ENCODE results near the gene GRID2IP. TPM values are rescaled to one million over a fixed set of nuclear protein-coding genes. Genes with fewer than 3 reads are reported as not detected.

The GRID2IP gene
- total and polyA plus RNA-seq, 2 donors, result 0.13 to 0.32 TPM

GRCh38 chr7:6500691-6501090 lies 50.6 kb downstream of the GRID2IP start:
- 83% methylated on average over 1 of the region's 1 CpG for WGBS
- no peak for DNase-seq (ENCODE audit: extremely low spot score)
- Histone ChIP-seq H3K4me3 (ENCODE audit: low read depth, low read length) (no peak overlapping the region), H3K36me3 (ENCODE audit: insufficient read depth) (no peaks in the 10 kb centered on the region), H3K4me1 (ENCODE audit: insufficient read depth) (no peaks in the 10 kb centered on the region), H3K27ac (ENCODE audit: low read depth) (no peak overlapping the region)

DNA sequence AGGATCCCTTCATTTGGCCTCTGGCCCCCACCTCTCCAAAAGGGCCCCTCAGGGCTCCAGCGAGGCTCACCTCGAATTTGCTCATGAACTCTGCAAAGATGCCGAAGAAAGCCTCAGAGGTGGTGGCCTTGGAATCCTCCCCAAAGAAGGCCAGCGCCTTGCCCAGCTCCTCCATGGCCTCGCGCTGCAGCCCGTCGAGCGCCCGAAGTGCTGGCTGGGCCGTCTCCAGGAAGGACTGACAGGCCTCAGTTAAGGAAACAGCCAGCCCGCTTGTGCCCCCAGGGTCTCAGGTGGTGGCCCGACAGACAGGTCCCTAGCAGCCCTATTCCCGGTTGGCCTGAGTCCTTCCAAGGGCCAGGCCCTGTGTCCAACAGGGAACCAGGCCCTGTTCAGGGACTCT lies 53.3 kb downstream of the GRID2IP start:
- DNase-seq (ENCODE audit: extremely low spot score), result no peak
- Histone ChIP-seq H3K27ac (ENCODE audit: low read depth) (no peak overlapping the region), H3K36me3 (ENCODE audit: insufficient read depth) (no peaks in the 10 kb centered on the region), H3K4me3 (ENCODE audit: low read depth, low read length) (no peak overlapping the region), H3K4me1 (ENCODE audit: insufficient read depth) (no peaks in the 10 kb centered on the region)
- 85% methylated on average over 14 of the region's 14 CpGs for WGBS

- no peak overlapping the region for H3K27ac ChIP-seq (ENCODE audit: low read depth)
- DNase-seq (ENCODE audit: extremely low spot score), result no peak
- WGBS, result 95% methylated on average over 14 of the region's 14 CpGs
- no peaks in the 10 kb centered on the region for H3K36me3 ChIP-seq (ENCODE audit: insufficient read depth)
- H3K4me3 ChIP-seq (ENCODE audit: low read depth, low read length), result no peak overlapping the region
- H3K4me1 ChIP-seq (ENCODE audit: insufficient read depth), result no peaks in the 10 kb centered on the region
These were observed 53.7 kb downstream of the GRID2IP start for GRCh38 chr7:6497637-6497905.

DNA sequence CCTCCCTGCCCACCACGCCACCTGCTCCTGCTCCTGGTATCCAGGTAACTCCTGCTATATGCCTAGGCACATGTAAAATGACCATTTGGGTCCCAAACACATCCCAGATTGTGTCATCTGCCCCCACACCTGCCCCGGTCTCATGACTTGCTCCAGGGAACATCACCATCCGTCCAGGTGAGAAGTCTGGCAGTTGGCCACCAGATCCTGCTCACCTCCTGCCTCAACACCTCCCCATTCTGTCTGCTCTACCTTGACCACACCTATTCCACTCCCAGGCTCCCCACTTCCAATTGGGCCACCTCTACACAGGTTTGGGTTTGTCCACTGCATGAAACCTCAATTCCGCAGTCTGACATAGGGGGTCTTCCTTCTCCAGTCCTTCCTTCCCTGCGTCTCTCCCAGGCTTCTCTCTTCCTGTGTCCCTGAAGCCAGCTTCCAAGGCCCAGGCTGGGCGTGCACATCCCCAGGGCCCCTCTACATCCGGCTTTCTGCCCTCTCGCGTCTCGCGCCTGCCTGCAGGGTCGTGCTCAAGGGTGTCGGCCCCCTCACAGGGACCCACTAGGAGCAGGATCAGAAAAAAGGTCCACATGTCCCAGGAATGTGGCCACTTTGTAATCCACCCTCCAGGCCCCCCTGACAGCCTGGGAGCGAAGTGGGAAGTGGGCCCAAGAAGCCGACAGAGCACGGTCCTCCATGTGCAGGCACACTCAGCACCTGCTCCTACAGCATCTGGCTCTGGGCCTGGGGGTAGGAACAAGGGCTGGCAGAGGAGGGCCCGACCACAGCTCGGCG lies 54.2 kb downstream of the GRID2IP start:
- 79% methylated on average over 19 of the region's 19 CpGs for WGBS
- Histone ChIP-seq H3K4me3 (ENCODE audit: low read depth, low read length) (no peak overlapping the region), H3K4me1 (ENCODE audit: insufficient read depth) (no peaks in the 10 kb centered on the region), H3K36me3 (ENCODE audit: insufficient read depth) (no peaks in the 10 kb centered on the region), H3K27ac (ENCODE audit: low read depth) (no peak overlapping the region)
- no peak for DNase-seq (ENCODE audit: extremely low spot score)

- H3K27ac ChIP-seq (ENCODE audit: low read depth), result no peak overlapping the region
- H3K36me3 ChIP-seq (ENCODE audit: insufficient read depth), result no peaks in the 10 kb centered on the region
- 88% methylated on average over 6 of the region's 6 CpGs for WGBS
- no peak for DNase-seq (ENCODE audit: extremely low spot score)
- H3K4me1 ChIP-seq (ENCODE audit: insufficient read depth), result no peaks in the 10 kb centered on the region
- no peak overlapping the region for H3K4me3 ChIP-seq (ENCODE audit: low read depth, low read length)
These were observed 55.5 kb downstream of the GRID2IP start for GRCh38 chr7:6495597-6496262.

DNA sequence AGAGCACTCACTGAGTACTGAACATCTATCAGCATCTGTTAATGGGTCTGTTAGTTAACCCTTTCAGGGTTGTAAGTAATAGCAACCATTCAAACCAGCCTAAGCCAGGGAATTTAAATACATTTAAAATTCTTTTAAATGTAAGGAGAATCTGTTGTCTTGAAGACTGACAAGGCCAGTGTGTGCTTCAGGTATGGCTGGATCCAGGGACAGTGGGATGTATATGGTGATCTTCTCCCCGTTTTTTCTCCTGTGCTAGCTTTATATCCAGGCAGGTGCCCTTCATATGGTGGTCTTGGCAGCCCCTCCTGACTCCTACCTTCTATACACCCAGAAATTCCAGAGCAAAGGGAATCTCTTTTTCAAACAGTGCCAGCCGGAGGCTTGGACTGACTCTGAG lies 56.9 kb downstream of the GRID2IP start:
- H3K4me3 ChIP-seq (ENCODE audit: low read depth, low read length), result no peak overlapping the region
- DNase-seq (ENCODE audit: extremely low spot score), result no peak
- H3K4me1 ChIP-seq (ENCODE audit: insufficient read depth), result no peaks in the 10 kb centered on the region
- 71% methylated on average over 2 of the region's 2 CpGs for WGBS
- no peaks in the 10 kb centered on the region for H3K36me3 ChIP-seq (ENCODE audit: insufficient read depth)
- no peak overlapping the region for H3K27ac ChIP-seq (ENCODE audit: low read depth)

DNA sequence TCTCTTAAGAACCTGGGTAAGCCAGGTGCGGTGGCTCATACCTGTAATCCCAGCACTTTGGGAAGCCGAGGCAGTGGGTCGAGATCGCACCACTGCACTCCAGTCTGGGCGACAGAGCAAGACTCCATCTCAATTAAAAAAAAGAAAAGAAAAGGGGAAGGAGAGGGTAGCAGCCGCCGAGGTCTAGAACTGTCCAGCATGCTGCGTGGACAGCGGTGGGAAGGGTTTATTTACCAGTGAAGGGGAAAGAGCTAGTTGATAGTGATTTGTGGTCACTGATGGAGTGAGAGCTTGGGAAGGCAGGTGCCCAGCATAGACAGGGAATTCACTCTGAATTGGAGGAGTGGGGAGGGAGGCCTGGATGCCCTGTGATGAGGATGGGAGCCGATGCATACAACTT lies 60.1 kb downstream of the GRID2IP start:
- Histone ChIP-seq H3K4me1 (ENCODE audit: insufficient read depth) (no peaks in the 10 kb centered on the region), H3K27ac (ENCODE audit: low read depth) (no peak overlapping the region), H3K36me3 (ENCODE audit: insufficient read depth) (no peaks in the 10 kb centered on the region), H3K4me3 (ENCODE audit: low read depth, low read length) (no peak overlapping the region)
- WGBS, result 86% methylated on average over 10 of the region's 10 CpGs
- DNase-seq (ENCODE audit: extremely low spot score), result no peak

DNA sequence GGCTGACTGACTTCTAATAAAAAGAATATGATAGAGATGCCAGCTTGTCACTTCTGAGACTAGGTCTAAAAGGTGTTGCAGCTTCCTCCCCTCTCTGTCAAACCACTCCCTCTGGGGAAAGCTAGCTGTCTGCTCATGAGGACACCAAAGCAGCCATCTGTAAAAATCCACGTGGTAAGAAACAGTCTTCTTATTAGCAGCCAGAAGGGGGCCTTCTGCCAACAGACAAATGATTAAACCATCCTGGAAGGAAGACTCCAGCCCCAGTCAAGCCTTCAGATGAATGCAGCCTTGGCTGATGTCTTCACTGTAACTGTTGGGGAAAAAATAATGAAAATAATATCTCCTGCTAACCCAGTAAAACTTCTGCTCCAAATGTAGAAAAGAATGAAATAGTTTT lies 61.6 kb downstream of the GRID2IP start:
- Histone ChIP-seq H3K27ac (ENCODE audit: low read depth) (no peak overlapping the region), H3K4me3 (ENCODE audit: low read depth, low read length) (no peak overlapping the region), H3K4me1 (ENCODE audit: insufficient read depth) (no peaks in the 10 kb centered on the region), H3K36me3 (ENCODE audit: insufficient read depth) (no peaks in the 10 kb centered on the region)
- WGBS, result 29% methylated on average over 1 of the region's 1 CpG
- DNase-seq (ENCODE audit: extremely low spot score), result no peak

DNA sequence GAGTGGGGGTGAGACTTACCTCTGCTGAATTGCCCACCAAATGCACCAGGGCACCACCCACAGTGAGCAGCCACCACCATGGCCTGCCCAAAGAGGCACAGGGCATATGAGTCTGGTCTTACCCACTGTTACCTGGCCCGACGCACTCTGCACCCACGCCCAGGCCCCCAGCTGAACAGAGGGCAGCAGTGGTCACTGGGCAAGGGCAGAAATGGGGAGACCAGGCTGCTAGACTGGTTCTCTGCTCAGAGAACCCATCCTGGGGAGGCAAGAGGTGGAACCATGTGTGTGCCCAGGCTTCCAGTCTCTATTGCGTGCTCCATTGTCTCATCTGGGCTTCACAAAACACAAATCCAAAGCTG lies 64.1 kb downstream of the GRID2IP start:
- no peak overlapping the region for H3K4me3 ChIP-seq (ENCODE audit: low read depth, low read length)
- H3K36me3 ChIP-seq (ENCODE audit: insufficient read depth), result no peaks in the 10 kb centered on the region
- peaks cover 1% of the 10 kb centered on the region for H3K4me1 ChIP-seq (ENCODE audit: insufficient read depth)
- WGBS, result 90% methylated on average over 4 of the region's 4 CpGs
- no peak for DNase-seq (ENCODE audit: extremely low spot score)
- no peak overlapping the region for H3K27ac ChIP-seq (ENCODE audit: low read depth)

DNA sequence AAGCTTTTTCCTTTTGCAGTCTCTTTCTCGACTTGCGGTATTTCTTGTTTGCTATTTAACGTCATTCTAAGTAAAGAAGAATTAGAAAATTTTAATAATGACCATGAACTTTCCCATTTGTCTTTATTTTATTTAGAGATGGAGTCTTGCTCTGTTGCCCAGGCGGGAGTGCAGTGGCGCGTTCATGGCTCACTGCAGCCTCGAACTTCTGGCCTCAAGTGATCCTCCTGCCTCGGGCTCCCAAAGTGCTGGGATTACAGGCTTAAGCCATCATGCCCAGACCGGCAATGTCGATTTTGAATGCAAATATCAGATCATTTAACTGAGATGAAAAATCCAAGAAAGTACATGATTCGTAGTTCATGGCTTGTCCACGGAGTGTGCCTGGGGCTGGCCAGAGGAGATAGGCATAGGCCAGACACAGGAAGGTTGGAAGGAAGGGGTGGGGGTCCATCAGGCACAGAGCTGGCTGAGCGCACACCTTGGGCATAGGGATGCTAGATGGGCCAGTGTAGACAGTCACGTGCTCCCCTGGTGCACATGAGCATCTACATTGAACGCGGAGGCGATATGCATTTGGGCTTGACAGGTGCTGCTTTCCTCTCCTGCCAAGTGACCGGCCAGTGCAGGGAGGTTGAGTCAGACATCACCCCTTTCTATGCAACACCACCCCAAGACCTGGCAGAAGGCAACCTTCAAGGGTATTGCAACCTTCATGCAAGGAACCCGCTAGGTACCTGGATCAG lies 64.7 kb downstream of the GRID2IP start:
- 94% methylated on average over 19 of the region's 19 CpGs for WGBS
- H3K4me1 ChIP-seq (ENCODE audit: insufficient read depth), result peaks cover 1% of the 10 kb centered on the region
- no peak overlapping the region for H3K4me3 ChIP-seq (ENCODE audit: low read depth, low read length)
- H3K36me3 ChIP-seq (ENCODE audit: insufficient read depth), result no peaks in the 10 kb centered on the region
- H3K27ac ChIP-seq (ENCODE audit: low read depth), result no peak overlapping the region
- no peak for DNase-seq (ENCODE audit: extremely low spot score)

GRCh38 chr7:6482743-6483119 lies 68.5 kb downstream of the GRID2IP start:
- Histone ChIP-seq H3K27ac (ENCODE audit: low read depth) (no peak overlapping the region), H3K4me1 (ENCODE audit: insufficient read depth) (peaks cover 1% of the 10 kb centered on the region), H3K4me3 (ENCODE audit: low read depth, low read length) (peak overlapping the region; percentile 97), H3K36me3 (ENCODE audit: insufficient read depth) (no peaks in the 10 kb centered on the region)
- no peak for DNase-seq (ENCODE audit: extremely low spot score)
- 22% methylated on average over 6 of the region's 6 CpGs for WGBS

DNA sequence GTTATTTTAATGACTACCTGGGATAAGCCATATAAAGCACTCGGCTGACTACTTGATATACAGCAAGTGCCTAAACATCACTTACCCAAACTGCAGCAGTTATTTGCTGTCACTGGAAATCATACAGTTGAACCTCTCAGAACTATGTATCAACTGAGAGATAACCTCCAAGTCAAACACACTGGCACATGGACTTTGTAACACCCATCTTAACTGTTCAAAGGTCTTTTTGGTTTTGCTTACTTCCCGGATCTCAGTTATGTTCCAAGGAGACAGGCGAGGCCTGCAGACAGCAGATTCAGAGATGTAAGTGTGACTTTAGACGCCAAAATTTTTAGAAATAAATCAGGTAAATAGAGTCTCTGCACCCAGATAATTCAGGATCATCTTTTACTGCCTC lies 69.0 kb downstream of the GRID2IP start:
- H3K4me1 ChIP-seq (ENCODE audit: insufficient read depth), result peaks cover 1% of the 10 kb centered on the region
- no peak for DNase-seq (ENCODE audit: extremely low spot score)
- H3K4me3 ChIP-seq (ENCODE audit: low read depth, low read length), result no peak overlapping the region
- no peak overlapping the region for H3K27ac ChIP-seq (ENCODE audit: low read depth)
- WGBS, result 53% methylated on average over 4 of the region's 4 CpGs
- H3K36me3 ChIP-seq (ENCODE audit: insufficient read depth), result no peaks in the 10 kb centered on the region

GRCh38 chr7:6481445-6481844 lies 69.8 kb downstream of the GRID2IP start:
- Histone ChIP-seq H3K4me3 (ENCODE audit: low read depth, low read length) (no peak overlapping the region), H3K36me3 (ENCODE audit: insufficient read depth) (no peaks in the 10 kb centered on the region), H3K27ac (ENCODE audit: low read depth) (no peak overlapping the region), H3K4me1 (ENCODE audit: insufficient read depth) (peaks cover 3% of the 10 kb centered on the region)
- no peak for DNase-seq (ENCODE audit: extremely low spot score)
- 75% methylated on average over 6 of the region's 6 CpGs for WGBS

DNA sequence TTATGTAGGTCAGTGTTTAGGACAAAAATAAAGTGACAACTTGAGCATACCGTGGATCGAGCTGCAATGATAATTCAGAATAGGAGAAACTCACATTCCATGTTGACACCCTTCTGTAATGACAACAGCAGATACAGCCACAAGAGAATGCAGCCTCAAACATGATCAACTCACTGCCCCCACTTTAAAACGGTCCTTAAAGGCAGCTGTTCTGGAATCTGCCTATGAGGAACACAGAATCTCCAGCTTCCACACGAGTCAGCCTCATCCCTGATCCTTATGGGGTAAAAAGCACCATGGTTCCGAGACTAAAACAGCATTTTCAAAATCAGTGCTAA lies 71.0 kb downstream of the GRID2IP start:
- H3K4me1 ChIP-seq (ENCODE audit: insufficient read depth), result peaks cover 3% of the 10 kb centered on the region
- H3K36me3 ChIP-seq (ENCODE audit: insufficient read depth), result no peaks in the 10 kb centered on the region
- H3K4me3 ChIP-seq (ENCODE audit: low read depth, low read length), result no peak overlapping the region
- DNase-seq (ENCODE audit: extremely low spot score), result no peak
- H3K27ac ChIP-seq (ENCODE audit: low read depth), result no peak overlapping the region
- 55% methylated on average over 5 of the region's 5 CpGs for WGBS

Data from urinary bladder (tissue), 4 donors.